M059J (cell line): ENCODE data around the gene GRAMD4. TPM values are rescaled to one million over a fixed set of nuclear protein-coding genes. Genes with fewer than 3 reads are reported as not detected.
"Not testable (repeated sequence)": the region's sequence is repeated elsewhere in the genome, so short reads cannot be mapped to it uniquely, and the experiment has no call there.

ENCODE experiments used
- DNase-seq: peaks from one replicate; pipeline ENCODE4 v3.0.0-alpha.2; 2012; ENCODE audit warnings: low read depth
- total RNA-seq: library from RNA; depleted of rRNA; stranded (reverse); fragments of >200 nt; shearing (Covaris generic); gene quantifications from 2 replicates; pipeline ENCODE4 v1.2.3, GENCODE V29; 2014

GRAMD4 gene
- total RNA-seq, 1 experiment from 2014 or later, result 7.9 TPM

DNA sequence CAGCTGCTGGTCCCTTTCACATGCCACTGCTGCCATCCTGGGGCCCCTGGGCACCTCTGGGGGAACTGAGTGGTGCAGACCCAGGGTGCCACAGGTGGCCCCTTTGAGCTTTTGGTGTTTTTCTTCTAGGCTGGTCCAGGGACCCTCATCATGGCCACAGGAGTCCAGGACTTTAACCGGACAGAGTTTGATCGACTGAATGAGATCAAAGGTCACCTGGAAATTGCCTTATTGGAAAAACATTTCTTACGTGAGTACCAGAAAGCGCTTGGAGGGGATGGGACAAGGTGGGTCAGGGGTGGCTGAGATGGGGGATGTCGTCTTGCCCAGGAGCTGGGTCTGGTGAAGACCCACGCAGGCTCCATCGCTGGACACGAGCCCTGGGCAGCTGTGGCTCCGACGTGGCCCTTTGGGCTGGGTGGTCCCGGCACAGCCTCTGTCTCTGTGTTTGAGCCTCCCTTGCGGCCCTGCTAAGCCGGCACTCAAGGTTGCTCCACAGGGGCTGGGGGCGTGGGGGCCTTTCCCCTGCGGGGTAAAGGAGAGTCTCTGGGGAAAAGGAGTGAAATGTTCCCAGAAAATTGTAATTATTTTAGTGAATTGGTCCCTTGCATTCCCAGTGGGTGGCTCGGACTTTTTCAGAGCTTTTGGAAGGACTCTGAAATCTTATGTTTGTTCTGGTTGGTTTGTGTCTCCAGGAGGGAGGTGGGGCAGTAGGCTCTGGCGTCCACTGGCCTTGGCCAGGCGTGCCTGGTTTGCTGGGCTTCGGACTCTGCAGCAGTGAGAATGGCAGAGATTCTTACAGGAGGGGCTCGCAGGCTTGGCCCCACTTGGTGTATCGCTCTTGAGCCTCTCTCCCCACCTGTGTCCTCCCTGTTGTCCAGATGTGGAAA lies 17.8 kb downstream of the GRAMD4 start:
- no peak for DNase-seq

DNA sequence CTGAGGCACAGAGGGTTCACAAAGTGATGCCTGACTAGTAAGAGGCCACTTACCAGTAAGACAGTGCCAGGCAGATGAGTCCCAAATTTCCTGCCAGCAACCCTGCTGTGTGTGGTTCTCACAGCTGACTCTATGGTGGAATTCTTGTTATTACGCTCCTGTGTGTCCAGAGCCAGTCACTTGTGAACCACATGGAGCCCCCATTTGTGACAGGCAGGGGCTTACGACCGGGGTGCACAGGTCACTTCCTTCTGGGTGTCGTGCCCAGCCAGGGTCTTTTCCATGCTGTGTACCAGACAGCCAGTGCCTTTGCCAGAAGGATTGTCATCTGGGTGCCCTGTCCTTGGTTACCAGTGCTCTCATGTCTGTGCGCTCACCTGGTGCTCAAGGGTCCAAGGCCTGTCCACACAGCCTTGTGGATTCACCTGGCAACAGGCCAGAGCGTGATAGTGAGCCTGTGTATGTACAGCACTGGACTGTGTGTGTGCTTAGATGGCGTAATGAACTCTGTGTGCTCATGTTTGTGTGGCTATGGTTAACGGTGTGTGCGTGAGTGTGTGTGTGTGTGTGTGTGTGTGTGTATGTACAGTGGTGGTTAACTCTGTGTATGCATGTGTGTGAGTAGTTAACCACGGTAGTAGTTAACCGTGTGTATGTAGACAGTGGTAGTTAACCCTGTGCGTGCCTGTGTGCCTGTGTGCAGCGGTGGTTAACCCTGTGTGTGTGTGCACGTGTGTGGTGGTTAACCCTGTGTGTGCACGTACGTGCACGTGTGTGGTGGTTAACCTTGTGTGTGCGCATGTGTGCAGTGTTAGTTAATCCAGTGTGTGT lies 18.6 kb downstream of the GRAMD4 start:
- no peak for DNase-seq

DNA sequence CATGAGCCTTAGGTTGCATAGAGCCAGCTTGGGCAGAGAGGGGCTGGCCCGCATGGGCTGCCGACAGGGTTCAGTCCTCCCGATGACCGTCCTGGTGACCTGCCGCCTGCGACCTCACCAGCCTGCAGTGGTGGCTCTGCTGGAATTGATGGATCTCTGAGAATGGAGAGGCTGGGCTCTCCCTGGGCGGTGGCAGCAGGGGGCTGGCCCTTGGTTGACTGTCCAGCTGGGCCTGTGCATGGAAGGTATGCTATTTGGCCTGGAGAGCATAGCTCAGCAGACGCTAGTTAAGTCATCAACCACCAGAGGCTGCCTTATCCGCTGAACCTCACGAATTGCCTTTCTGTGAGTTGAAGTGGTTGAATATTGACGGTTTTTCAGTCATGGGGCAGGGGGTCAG lies 19.7 kb downstream of the GRAMD4 start:
- no peak for DNase-seq

DNA sequence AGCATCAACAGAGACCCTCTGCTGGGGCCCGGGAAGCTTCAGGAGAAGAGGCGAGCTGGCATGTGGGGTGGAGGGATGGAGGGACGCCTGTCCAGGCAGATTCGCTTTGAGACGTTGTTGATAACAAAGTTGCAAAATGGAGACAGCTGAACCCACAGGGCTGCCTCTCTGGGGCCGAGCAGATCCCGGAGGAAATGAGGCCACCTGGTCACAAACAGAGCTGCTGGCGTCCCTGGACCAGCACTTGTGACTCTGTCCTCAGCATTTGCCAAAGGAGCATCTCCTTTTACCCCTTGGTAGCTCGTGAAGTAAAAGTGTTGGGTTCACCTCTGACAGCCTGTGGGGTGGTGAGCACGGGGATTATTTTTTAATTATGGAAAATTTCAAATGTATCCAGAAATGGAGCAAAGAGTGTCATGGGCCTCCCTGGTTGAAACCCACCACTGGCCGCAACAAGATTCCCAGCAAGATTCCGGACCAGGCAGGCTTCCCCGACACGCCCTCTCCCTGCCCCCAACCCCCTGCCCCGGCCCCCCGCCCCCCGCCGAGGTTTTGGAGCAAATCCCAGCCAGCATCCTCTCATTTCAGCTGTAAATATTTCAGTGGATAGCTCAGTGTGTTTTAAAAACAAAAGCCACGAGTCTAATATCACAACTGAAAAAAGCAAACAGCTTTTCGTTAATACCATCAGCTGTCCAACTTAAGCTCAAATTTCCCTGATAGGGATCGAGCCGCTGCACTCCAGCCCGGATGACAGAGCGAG lies 20.3 kb downstream of the GRAMD4 start:
- no peak for DNase-seq

DNA sequence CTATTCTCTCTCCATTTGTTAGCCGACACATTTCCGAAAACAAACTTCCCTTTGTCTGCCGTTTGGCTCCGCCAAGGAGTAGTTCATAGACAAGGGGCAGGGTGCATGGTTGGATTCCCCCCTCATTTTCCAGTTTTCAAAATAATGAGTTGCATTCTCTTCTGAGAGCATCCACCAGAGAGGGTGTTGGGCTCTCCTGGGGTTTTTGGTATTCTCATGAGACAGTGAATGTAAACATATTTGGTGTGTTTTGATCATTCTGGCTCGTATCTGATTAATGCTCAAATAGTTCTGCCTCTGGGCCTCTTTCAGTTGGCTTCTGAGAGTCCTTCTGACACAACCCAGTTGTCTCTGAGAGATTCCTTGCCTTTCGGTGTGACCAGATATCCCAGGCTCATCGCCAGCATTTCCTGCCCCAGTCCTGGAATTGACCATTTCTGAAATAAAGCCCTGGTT lies 21.7 kb downstream of the GRAMD4 start:
- no peak for DNase-seq

DNA sequence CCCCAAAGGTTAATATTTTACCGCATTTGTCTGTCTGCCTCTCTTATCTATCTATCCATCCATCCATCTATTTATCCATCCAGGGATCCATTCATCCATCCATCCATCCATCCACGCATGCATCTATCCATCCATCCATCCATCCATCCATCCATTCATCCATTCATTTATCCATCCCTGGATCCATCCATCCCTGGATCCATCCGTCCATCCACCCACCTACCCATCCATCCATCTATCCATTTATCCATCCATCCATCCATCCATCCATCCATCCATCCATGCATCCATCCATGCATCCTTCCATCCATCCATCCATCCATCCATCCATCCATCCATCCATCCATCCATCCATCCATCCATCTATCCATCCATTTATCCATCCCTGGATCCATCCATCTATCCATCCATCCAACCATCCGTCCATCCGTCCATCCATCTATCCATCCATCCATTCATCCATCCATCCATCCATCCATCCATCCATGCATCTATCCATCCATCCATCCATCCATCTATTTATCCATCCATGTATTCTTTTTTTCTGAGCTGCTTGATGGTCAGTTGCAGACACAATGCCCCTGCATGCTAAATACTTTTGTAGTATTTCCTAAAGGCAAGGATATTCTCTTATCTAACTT lies 22.8 kb downstream of the GRAMD4 start:
- DNase-seq, result not testable (repeated sequence)

DNA sequence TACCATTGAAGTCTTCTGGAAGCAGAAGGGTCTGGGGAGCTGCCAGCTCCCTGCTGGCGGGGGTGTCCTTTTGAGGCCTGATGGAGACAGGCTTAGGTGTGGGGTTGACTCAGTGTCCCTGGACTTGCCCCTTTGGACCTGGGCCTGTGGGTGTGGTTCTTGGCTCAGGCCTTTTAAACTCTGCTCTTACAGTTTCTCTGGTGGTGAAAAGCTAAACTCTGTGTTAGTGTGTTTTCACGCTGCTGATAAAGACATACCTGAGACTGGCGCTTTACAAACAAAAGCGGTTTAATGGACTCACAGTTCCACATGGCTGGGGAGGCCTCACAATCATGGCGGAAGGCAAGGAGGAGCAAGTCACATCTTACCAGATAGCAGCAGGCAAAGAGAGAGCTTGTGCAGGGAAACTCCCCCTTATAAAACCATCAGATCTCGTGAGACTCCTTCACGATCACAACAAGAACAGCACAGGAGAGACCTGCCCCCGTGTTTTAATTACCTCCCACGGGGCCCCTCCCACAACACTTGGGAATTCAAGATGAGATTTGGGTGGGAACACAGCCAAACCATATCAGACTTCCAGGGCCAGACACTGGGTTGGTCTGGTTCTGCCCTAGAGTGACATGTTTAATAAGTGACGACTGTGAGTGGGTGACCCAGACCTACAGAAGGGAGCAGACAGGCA lies 26.5 kb downstream of the GRAMD4 start:
- no peak for DNase-seq

DNA sequence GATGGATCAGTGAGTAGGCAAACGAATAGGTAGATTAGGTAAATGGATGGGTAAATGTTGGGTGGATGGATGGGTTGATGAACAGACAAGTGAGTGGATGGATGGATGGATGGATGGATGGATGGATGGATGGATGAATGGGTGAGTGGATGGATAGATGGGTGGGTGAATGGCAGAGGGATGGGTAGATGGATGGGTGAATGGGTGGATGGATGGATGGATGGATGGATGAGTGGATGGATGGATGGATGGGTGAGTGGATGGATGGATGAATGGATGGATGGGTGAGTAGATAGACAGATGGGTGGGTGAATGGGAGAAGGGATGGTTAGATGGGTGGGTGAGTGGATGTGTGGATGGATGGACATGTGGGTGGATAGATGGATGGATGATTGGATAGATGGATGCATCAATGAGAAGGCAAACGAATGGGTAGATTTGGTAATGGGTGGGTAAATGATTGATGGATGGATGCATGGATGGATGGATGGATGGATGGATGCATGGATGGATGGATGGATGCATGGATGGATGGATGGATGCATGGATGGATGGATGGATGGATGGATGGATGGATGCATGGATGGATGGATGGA lies 28.1 kb downstream of the GRAMD4 start:
- not testable (repeated sequence) for DNase-seq

DNA sequence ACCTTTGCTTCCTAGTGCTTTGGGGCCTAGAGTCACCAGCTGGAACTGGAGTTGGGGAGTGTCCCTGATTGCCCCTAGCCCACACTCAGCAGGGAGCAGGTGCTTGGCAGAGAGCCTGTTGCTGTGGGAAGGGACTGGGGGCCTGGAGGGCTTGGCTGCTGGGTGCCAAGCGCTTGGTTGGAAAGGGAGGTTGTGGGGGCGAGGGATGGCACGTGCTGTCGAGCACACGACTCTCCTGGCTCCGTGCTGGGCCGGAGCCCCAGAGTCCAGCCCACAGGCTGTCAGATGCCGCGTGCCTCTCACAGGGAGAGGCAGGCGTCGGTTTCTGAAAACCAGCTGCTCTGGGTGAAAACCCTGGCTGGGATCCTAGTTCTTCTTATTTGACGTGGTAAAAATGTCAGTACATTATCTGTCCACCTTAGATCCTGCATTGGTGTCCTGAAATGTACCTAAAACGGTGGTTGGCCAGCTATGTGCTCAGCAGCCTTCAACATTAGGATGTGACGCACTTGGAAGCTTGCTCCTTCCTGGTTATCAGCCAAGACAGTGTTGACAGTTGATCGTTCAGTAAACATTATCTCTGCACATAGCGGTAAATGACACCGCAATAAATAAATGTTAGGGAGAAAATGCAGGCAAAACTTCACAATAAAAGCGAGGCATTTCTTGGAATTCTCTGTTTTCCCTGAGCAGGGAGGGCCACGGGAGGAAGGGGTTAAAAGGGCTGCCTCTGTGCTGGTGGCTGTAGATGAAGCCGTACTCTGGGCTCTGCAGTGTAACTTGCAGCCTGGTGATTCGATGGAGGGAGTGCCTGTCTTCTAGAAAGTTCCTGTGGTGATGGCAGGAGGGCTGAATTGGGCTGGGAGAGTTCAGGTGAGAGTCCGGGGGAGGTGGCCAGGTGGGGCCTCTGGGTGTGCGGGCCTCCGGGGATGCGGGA lies 29.2 kb downstream of the GRAMD4 start:
- DNase-seq, result no peak

DNA sequence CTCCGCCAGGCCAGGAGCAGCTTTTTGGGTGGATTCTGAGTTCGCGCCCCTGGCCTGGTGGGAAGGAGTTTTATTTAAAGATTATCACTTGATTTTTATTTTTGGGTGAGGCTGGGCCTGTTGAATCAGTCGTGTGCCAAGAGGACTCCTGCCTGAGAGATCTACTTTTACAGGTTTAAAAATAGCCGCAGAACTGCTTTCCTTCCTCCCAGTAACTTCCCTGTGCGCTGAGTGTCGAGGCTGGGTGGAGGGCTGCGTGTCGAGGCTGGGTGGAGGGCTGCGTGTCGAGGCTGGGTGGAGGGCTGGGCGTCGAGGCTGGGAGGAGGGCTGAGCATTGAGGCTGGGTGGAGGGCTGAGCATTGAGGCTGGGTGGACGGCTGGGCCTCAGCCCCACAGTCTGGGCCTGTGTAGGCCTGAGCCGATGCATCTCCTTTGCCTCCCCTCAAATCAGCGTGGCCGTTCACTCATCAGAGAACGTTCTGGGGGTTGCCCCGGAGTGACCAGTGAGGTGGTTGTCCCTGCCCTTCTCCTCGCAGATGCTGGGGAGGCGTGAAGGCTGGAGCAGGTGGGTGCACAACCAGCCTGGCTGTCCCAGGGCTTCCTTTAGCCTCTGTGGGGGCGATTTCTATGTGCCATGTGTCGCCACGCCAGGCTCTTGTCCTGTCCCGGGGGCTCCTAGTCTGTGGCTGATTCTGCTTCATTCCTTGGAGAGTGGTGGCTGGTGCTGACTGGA lies 30.1 kb downstream of the GRAMD4 start:
- no peak for DNase-seq

DNA sequence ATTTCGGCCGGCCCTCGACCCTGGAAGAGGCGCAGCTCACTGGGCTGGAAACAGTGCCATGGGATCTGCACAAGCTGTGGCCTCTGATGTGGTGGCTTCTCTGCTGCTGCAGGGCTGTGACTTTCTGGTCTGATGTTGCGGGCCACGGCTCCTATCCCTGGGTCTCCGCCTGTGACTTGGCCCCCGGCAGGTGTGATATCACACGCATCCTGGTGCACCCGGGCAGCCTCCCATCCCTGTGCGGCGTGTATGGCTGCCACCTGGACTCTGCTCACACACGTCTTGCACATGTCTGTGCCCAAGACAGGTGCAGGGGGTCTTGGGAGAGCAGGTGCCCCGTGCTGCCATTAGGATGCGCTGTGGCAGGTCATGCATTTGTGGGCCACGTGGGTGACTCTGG lies 31.1 kb downstream of the GRAMD4 start:
- DNase-seq, result no peak

DNA sequence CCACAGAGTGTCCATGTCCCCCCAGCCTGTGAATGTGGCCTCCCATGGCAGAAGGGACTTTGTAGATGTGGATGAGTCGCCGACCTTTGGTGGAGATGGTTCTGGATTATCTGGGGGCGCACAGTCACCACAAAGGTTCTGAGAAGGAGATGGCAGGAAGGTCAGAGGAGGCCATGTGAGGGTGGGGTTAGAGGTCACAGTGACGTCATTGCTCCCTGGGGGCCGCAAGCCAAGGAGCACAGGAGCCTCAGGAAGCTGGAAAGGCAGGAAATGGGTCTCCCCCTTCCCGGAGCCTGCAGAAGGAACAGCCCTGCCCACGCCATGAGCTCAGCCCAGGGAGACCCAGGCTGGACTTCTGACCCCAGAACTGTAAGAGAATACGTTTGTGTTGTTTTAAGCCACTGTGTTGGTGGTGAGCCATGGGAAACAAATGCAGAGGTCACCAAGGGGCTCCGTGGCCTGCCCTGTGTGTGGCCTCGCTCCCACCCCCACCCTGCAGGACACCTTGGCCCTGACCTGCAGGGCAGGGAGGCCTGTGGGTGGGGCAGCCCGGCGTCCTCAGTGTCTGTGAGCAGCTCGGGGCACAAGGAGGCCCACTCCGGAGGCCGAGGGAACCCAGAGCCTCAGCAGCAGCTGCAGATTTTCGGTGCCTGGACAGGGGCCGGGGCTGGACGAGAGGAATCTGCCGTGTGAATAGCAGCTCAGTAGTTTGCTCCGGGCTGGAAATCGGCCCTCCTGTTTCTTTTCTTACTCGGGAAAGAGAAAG lies 32.1 kb downstream of the GRAMD4 start:
- peak; percentile 9 for DNase-seq

DNA sequence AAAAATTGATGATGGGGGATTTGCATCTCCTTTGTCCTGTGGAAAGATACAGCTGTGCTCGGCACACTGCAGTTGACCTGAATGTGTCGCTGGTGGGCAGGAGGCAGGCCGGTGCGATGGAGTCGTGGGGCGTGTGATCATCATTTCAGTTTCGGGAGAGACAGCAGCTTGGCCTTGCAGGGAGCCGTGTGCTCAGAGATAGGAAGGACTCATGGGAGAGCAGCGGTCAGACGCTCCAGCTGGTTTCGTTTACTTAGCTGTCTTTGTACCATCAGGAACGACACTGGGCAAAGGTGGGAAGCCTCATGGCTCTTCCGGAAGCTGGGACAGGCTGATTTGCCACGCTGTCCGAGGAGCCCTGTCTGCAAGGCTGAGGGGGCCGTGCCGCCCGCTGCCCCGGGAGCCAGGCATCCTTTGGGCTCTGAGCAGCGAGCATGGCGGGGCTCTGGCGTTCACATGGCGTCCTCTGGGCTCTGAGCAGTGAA lies 32.7 kb downstream of the GRAMD4 start:
- no peak for DNase-seq

DNA sequence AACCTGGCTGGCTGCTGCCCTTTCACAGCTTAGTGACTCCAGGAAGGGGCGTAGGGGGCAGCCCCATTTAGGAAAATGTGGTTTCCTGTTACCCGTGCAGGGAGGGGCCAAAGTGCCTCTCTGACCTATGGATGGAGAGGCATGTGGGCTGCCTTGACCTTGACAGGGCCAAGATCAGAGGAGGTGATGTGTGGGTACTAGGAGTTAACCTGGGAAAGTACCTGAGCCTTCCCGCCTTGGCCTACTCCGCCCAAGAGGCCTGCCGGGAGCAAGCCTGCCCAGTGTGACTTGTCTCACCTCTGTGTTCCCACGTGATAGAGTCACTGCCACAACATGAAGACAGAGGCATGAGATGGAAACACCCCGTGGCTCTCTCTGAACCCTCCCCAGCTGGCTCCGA lies 33.4 kb downstream of the GRAMD4 start:
- DNase-seq, result no peak

DNA sequence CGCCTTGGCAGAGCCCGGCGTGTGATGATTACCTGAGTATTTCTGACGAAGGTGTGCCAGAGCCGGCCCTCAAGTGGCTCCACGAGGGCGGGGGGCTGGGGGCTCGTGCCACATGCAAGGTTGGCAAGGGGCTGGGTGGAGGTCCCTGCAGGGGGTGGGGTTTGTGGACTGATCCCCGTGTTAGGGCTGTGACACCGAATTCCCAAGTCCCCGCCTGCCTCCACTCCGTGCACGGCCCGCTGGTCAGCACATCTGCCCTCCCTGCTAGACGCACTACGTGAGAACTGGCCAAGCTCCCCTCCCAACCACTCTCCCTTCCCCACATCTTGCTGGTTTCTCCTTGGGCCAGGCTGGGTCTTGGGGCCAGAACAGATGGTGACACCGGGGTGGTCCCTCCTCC lies 34.2 kb downstream of the GRAMD4 start:
- DNase-seq, result no peak

DNA sequence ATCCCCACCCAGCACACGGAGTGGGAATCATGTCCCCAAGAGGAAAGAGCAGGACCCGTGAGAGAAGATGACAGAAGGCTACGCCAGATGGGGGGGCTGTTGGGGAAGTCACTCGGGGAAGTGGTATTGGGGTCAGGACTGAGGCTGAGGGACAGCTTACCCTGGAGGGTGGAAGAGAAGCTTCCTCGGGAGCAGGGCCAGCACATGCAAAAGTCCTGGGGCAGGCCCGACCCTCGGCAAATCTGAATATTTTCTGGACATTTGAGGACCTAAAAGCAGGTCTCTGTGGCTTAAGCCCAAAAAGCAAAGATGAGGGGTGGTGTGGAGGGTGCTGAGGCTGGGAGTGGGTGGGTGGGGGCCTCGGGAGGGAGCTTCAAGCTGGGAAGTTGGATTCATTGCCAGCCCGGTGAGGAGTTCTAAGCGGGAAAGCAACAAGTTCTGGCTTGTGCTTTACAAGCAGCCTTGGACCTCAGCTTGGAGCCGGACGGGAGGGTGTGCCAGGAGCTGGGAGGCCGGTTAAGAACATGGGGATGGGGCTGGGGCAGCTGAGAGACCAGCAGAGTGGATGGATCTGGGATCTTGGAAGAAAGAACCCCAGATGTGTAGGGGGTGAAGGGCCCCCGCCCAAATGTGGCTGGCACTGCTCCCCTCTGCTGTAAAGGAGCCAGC lies 34.9 kb downstream of the GRAMD4 start:
- no peak for DNase-seq
